A172 (cell line): ENCODE data around the gene PTPRK. TPM values are rescaled to one million over a fixed set of nuclear protein-coding genes. Genes with fewer than 3 reads are reported as not detected.
A peak's percentile ranks its signal among the peaks of the same experiment; 100 is the strongest.

ENCODE experiments used
- DNase-seq: peaks from one replicate; pipeline ENCODE4 v3.0.0-alpha.2; 2015; ENCODE audit warnings: low spot score
- total RNA-seq: library from RNA; depleted of rRNA; stranded (reverse); fragments of >200 nt; shearing (Covaris generic); gene quantifications from 2 replicates; pipeline ENCODE4 v1.2.3, GENCODE V29; 2014

PTPRK gene
- total RNA-seq, 1 experiment from 2014 or later: 44.1 TPM

GRCh38 chr6:128246472-128247260 lies 273.7 kb downstream of the PTPRK start:
- DNase-seq: no peak

- no peak for DNase-seq
These were observed 275.5 kb downstream of the PTPRK start for GRCh38 chr6:128244751-128245405.

GRCh38 chr6:128242765-128243403 lies 277.5 kb downstream of the PTPRK start:
- DNase-seq: no peak

- no peak for DNase-seq
These were observed 279.2 kb downstream of the PTPRK start for GRCh38 chr6:128241216-128241615.

- no peak for DNase-seq
These were observed 280.4 kb downstream of the PTPRK start for GRCh38 chr6:128240024-128240428.

GRCh38 chr6:128239146-128239545 lies 281.3 kb downstream of the PTPRK start:
- no peak for DNase-seq

- no peak for DNase-seq
These were observed 282.2 kb downstream of the PTPRK start for GRCh38 chr6:128238225-128238624.

- no peak for DNase-seq
These were observed 284.8 kb downstream of the PTPRK start for GRCh38 chr6:128235556-128235955.

GRCh38 chr6:128233531-128233930 lies 286.9 kb downstream of the PTPRK start:
- DNase-seq: no peak

- DNase-seq: no peak
These were observed 290.0 kb downstream of the PTPRK start for GRCh38 chr6:128230267-128230989.

- DNase-seq: no peak
These were observed 294.8 kb downstream of the PTPRK start for GRCh38 chr6:128225612-128226011.

GRCh38 chr6:128216917-128217316 lies 303.5 kb downstream of the PTPRK start:
- DNase-seq: no peak

GRCh38 chr6:128209771-128210170 lies 310.6 kb downstream of the PTPRK start:
- DNase-seq: peak; percentile 83

GRCh38 chr6:128208851-128209580 lies 311.4 kb downstream of the PTPRK start:
- DNase-seq: peak; percentile 34

GRCh38 chr6:128208078-128208477 lies 312.3 kb downstream of the PTPRK start:
- DNase-seq: peak; percentile 60

- no peak for DNase-seq
These were observed 313.6 kb downstream of the PTPRK start for GRCh38 chr6:128206610-128207426.

- DNase-seq: peak; percentile 59
These were observed 315.8 kb downstream of the PTPRK start for GRCh38 chr6:128204616-128205015.

GRCh38 chr6:128202169-128202765 lies 318.1 kb downstream of the PTPRK start:
- no peak for DNase-seq

- no peak for DNase-seq
These were observed 319.6 kb downstream of the PTPRK start for GRCh38 chr6:128200789-128201188.

GRCh38 chr6:128199461-128199860 lies 320.9 kb downstream of the PTPRK start:
- DNase-seq: no peak
